ENCODE results near the gene BAD. TPM values are rescaled to one million over a fixed set of nuclear protein-coding genes. Genes with fewer than 3 reads are reported as not detected.

BAD gene
- total and polyA plus RNA-seq, 11 donors: 41.5 to 123 (median 58.5) TPM

DNA sequence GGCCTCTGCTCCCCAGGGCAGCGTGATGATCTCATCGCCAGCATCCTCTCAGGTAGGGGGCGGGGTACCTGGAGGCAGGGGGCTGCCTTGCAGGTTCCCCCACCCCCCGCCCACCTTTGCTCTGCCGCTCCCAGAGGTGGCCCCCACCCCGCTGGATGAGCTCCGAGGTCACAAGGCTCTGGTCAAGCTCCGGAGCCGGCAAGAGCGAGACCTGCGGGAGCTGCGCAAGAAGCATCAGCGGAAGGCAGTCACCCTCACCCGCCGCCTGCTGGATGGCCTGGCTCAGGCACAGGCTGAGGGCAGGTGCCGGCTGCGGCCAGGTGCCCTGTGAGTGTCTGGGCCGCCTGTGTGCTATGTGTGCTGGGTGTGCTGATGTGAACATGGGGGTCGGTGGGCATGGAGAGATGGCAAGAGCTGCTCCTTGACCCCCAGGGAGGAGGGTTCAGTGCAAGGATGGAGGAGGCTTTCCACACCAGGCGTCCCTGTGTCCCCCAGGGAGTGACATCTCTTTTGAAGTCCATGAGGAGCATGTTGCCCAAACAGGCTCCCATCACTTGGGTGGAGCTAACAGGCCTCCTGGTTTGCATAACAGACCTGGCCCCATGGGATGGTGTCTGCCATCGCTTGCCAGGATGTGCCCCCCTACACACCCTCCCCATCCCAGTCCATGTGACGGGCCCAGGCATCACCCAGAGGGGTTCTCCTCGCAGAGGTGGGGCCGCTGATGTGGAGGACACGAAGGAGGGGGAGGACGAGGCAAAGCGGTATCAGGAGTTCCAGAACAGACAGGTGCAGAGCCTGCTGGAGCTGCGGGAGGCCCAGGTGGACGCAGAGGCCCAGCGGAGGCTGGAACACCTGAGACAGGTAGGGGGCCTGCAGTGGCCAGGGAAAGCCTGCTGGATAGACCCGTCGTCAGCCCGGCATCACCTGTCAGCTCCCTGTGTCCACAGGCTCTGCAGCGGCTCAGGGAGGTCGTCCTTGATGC, 19.0 kb downstream of the BAD start:
- Histone ChIP-seq H3K27me3 (no peaks in the 10 kb centered on the region), H3K27ac (no peak overlapping the region), H3K4me1 (peaks cover 2 to 27% (median 24%) of the 10 kb centered on the region in 12 donors), H3K36me3 (peaks cover 0 to 65% (median 51%) of the 10 kb centered on the region in 9 donors), H3K4me3 (no peak overlapping the region), H3K9me3 (no peaks in the 10 kb centered on the region)
- DNase-seq (no peak), ATAC-seq (no peak)
- TF ChIP-seq POLR2A (IDR thresholded peaks at IDR 0.05): no peak
- TF ChIP-seq, protein P1, sequence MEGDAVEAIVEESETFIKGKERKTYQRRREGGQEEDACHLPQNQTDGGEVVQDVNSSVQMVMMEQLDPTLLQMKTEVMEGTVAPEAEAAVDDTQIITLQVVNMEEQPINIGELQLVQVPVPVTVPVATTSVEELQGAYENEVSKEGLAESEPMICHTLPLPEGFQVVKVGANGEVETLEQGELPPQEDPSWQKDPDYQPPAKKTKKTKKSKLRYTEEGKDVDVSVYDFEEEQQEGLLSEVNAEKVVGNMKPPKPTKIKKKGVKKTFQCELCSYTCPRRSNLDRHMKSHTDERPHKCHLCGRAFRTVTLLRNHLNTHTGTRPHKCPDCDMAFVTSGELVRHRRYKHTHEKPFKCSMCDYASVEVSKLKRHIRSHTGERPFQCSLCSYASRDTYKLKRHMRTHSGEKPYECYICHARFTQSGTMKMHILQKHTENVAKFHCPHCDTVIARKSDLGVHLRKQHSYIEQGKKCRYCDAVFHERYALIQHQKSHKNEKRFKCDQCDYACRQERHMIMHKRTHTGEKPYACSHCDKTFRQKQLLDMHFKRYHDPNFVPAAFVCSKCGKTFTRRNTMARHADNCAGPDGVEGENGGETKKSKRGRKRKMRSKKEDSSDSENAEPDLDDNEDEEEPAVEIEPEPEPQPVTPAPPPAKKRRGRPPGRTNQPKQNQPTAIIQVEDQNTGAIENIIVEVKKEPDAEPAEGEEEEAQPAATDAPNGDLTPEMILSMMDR (IDR thresholded peaks at IDR 0.05): no peak
- intact Hi-C loops (cut with DNase I): no loop called here
- 92 to 96% (median 94%) methylated on average over 24 to 35 of the region's 35 CpGs for WGBS, 4 donors

DNA sequence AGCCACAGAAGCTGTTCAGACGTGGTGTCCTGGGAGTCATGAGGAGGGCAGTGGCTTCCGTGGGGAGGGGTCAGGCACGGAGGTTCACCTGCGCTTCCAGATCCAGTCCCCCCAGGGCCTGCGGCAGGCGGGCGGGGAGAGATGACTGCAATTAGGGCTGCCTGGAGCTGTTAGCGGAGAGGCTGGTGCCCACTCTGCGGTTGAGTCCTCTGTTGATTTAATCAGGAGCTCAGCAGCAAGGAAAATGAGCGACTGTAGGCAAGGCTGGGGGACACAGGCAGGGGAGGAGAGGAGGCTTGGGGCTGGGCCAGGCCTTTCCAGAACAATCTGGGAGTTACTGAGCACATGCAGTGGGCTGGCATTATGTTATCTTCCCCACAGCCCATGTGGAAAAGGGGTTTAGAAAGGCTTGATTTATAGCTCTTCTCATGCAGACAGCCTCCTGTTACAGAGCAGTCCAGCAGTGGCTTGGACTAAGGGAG, 20.1 kb downstream of the BAD start:
- DNase-seq (no peak), ATAC-seq (no peak)
- H3K27me3 ChIP-seq: no peaks in the 10 kb centered on the region
- TF ChIP-seq, protein P1 (IDR thresholded peaks at IDR 0.05): no peak
- TF ChIP-seq POLR2A (IDR thresholded peaks at IDR 0.05): no peak
- H3K9me3 ChIP-seq: no peaks in the 10 kb centered on the region
- no peak overlapping the region for H3K4me3 ChIP-seq
- no peak overlapping the region for H3K27ac ChIP-seq
- peaks cover 0 to 76% (median 59%) of the 10 kb centered on the region in 9 donors for H3K36me3 ChIP-seq
- 89 to 97% (median 95%) methylated on average over 9 to 10 of the region's 10 CpGs for WGBS, 4 donors
- intact Hi-C loops (cut with DNase I): no loop called here
- peaks cover 2 to 27% (median 24%) of the 10 kb centered on the region in 12 donors for H3K4me1 ChIP-seq

- no peak overlapping the region for H3K4me3 ChIP-seq
- ATAC-seq: no peak
- H3K4me1 ChIP-seq: peaks cover 2 to 24% (median 20%) of the 10 kb centered on the region in 12 donors
- H3K27me3 ChIP-seq: no peaks in the 10 kb centered on the region
- DNase-seq: no peak
- TF ChIP-seq POLR2A (IDR thresholded peaks at IDR 0.05): no peak
- TF ChIP-seq, protein P1 (IDR thresholded peaks at IDR 0.05): no peak
- intact Hi-C loops (cut with DNase I): no loop called here
- 94 to 96% (median 95%) methylated on average over 8 of the region's 8 CpGs for WGBS, 4 donors
- no peaks in the 10 kb centered on the region for H3K9me3 ChIP-seq
- H3K27ac ChIP-seq: no peak overlapping the region
- H3K36me3 ChIP-seq: peaks cover 0 to 81% (median 64%) of the 10 kb centered on the region in 9 donors
These were observed 20.5 kb downstream of the BAD start for GRCh38 chr11:64263947-64264317.

All from heart left ventricle (tissue), 16 donors.